AG09309 (cell line): Measurements from ENCODE around the gene PTPRM.
A peak's percentile ranks its signal among the peaks of the same experiment; 100 is the strongest.

Experiments used
- DNase-seq: peaks from one replicate; pipeline ENCODE4 v3.0.0-alpha.2; 2010; ENCODE audit warnings: low read depth
- H3K4me3 ChIP-seq: 2 replicates; pipeline ENCODE4 v1.5.1; 2011; ENCODE audit warnings: mild to moderate bottlenecking, low read depth, low read length, moderate library complexity; ENCODE audit not compliant: control insufficient read depth
- CTCF ChIP-seq: IDR thresholded peaks from 2 replicates; pipeline ENCODE4 v1.5.1; 2011; ENCODE audit warnings: mild to moderate bottlenecking, low read depth, low read length, inconsistent platforms; ENCODE audit not compliant: insufficient read depth, control insufficient read depth; ENCODE audit errors: missing control alignments

The PTPRM gene

DNA sequence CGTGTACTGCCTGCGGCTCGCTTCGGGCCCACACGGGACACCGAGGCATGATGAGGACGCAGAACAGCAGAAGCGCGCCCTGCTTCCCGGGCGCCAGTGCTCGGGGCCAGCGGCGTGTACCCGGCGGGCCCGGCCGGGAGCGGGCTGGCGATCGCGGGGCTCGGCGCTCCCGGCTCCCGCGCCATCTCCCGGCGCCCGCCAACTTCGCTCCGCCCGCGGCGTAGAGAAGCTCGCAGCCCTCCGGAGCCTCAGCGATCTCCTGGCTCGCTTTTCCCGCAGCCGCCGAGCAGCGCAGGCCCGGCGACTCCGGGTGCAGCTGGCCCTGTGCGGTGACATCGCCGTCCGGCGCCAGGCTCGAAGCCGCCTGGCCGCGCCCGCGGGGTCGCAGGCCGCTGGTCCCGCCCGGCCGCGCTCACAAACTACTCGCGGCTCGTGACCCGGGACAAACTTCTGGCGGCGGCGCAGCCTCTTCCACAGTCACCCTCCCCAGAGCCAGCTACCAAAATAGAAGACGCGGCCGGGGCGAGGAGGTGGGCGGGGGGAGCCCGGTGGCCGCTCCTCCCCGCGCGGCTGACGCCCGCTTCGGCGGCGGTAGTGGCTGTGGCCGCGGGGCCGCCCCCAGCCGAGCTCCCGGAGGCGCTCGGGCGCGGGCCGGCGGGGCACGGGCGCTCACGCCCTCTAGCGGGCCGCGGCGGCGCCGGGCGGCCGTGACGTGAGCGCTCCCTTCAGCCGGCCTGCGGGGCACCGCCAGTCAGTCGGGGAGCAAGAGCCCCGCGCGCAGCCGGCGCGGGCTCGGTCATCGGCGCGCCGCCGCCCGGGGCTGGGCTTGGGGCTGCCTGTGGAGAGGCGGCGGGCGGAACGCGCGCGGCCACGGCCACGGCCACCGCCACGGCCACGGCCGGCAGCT, at the start of gene PTPRM:
Gene PTPRM (plus strand): TSS at position 750 of the 907 bp plus-strand sequence. CDS start 503 bp downstream, outside the sequence.
- peak within 1 kb of the TSS; percentile 94 for H3K4me3 ChIP-seq
- TF ChIP-seq CTCF, result no peak
- DNase-seq, result no peak

DNA sequence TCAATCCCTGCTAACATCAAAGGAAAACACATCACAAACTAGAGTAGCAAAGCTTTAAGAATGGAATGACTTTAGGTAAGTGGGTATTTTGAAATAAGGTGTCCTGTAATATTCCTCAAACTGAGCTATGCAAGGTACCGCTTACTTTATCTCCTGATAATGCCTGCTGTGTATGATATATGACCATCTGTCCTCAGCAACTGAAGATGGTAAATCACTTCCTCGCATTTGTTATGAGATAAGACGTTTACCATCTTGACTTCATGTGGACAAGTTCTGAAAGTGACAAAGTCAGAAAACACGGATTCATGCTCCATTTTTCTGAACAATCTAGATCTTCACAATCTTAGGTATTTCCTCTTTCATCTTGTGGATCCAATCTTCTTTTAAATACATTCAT, 49.3 kb upstream of the PTPRM start:
- no peak overlapping the region for H3K4me3 ChIP-seq
- TF ChIP-seq CTCF, result no peak
- DNase-seq, result no peak

GRCh38 chr18:7520200-7520785, 46.8 kb upstream of the PTPRM start:
- DNase-seq, result no peak
- no peak overlapping the region for H3K4me3 ChIP-seq
- TF ChIP-seq CTCF, result no peak

- TF ChIP-seq CTCF, result no peak
- H3K4me3 ChIP-seq, result no peak overlapping the region
- no peak for DNase-seq
Measured at GRCh38 chr18:7521226-7521856, 45.8 kb upstream of the PTPRM start.

GRCh38 chr18:7523772-7524171, 43.3 kb upstream of the PTPRM start:
- DNase-seq, result no peak
- no peak overlapping the region for H3K4me3 ChIP-seq
- TF ChIP-seq CTCF, result no peak

- TF ChIP-seq CTCF, result no peak
- no peak overlapping the region for H3K4me3 ChIP-seq
- no peak for DNase-seq
Measured at GRCh38 chr18:7524786-7525185, 42.3 kb upstream of the PTPRM start.
